Measurements from ENCODE around the gene CORO2A.
A peak's percentile ranks its signal among the peaks of the same experiment; 100 is the strongest.
"Not testable (repeated sequence)": the region's sequence is repeated elsewhere in the genome, so short reads cannot be mapped to it uniquely, and the experiment has no call there.

CORO2A gene

DNA sequence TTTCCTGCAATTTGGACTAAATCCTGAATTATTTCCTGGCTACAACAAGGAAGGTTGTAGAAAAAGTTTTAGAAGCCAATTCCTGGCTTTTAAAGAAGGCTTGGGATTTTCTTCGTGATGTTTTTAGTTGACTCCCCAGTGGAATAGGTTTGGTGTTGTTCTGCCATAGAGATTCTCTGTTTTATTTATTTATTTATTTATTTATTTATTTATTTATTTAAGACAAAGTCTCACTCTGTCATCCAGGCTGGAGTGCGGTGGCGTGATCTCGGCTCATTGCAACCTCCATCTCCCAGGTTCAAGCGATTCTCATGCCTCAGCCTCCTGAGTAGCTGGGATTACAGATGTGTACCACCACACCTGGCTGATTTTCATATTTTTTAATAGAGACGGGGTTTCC lies 75.3 kb downstream of the CORO2A start:
- not testable (repeated sequence) for DNase-seq (ENCODE audit: low read depth, low spot score)

GRCh38 chr9:98109052-98109451 lies 83.4 kb downstream of the CORO2A start:
- DNase-seq (ENCODE audit: low read depth, low spot score) = no peak

GRCh38 chr9:98108531-98109031 lies 83.9 kb downstream of the CORO2A start:
- DNase-seq (ENCODE audit: low read depth, low spot score) = no peak

DNA sequence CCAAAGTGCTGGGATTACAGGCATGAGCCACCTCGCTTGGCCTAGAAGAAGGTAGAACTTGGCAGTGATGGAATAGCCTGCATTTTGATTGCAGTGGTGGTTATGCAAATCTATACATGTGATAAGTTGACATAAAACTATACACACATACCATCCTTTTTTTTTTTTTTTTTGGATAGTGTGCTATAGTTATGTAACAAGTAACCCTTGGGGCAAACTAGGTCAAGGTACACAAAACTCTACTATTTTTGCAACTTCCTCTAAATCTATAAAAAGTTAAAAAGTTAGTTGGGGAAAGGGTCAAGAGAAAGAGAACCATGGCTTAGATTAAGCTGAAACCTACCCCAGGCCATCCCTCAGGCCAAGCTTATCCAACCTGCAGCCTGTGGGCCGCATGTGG lies 84.5 kb downstream of the CORO2A start:
- DNase-seq (ENCODE audit: low read depth, low spot score) = no peak

DNA sequence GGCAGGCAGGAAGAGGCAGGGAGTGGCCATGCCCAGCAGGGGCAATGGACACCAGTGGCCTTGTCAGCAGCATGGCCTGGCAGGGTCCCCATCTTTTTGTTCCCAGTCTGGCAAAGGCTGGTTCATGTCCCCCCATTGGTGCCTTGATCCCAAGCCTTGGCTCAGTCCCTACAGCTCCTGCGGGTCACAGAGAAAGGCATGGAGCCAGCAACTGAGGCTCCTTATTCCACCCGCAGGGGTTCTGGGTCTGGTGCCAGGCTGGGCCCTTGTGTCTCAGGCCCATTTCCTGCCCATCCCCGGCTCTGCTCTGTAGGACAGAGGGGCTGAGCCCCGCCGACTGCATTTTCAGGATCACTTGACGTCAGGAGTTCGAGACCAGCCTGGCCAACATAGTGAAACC lies 87.4 kb downstream of the CORO2A start:
- no peak for DNase-seq (ENCODE audit: low read depth, low spot score)

- DNase-seq (ENCODE audit: low read depth, low spot score) = no peak
Observed at GRCh38 chr9:98104445-98104881, 88.0 kb downstream of the CORO2A start.

- DNase-seq (ENCODE audit: low read depth, low spot score) = no peak
Observed at GRCh38 chr9:98101868-98102273, 90.6 kb downstream of the CORO2A start.

DNA sequence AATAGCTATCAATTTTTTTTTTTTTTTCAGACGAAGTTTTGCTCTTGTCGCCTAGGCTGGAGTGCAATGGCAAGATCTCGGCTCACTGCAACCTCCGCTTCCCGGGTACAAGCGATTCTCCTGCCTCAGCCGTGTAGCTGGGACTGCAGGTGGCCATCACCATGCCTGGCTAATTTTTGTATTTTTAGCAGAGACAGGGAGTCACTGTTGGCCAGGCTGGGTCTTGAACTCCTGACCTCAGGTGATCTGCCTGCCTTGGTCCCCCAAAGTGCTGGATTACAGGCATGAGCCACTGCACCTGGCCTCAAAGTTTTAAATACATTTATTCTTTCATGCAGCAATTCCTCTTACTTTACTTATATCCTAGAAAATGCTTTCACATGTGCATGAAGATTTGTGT lies 91.0 kb downstream of the CORO2A start:
- DNase-seq (ENCODE audit: low read depth, low spot score) = no peak

DNA sequence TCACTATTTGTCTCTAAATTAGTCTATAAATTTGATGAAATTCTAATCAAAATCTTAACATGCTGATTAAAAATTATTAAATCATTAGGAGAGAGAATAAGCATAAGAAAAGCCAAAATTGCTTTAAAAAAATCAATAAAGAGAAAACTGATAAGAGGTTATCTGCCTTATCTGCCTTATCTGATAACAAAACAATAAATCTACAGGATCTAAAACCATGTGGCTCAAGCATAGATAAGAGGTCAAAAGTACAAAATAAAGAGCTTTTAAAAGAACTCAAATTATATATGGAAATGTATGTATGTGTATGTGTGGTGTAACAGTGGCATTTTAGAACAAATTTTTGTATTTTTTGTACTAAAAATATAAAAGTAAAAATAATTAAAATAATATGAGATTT lies 92.0 kb downstream of the CORO2A start:
- no peak for DNase-seq (ENCODE audit: low read depth, low spot score)

DNA sequence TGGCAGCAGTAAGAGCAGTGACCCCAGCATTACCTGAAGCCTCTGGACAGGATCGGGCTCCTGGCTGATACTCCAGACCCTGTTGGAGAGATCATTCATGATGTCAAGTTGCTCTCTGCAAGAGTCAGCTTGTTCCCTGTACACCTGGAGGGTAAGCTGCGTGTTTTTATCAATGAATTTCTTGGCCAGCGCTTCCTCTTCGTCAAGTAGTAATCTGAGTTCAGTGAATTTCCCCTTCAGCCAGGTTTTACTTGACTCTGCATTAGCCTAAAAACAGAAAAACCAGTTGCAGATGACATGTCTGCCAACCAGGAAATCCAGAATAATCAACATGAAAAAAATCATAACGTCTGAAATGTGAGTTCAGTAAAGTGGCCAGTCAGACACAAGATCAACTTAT lies 92.5 kb downstream of the CORO2A start:
- DNase-seq (ENCODE audit: low read depth, low spot score) = no peak

GRCh38 chr9:98099346-98099745 lies 93.1 kb downstream of the CORO2A start:
- DNase-seq (ENCODE audit: low read depth, low spot score) = no peak

- no peak for DNase-seq (ENCODE audit: low read depth, low spot score)
Observed at GRCh38 chr9:98097836-98098235, 94.6 kb downstream of the CORO2A start.

GRCh38 chr9:98096091-98096490 lies 96.3 kb downstream of the CORO2A start:
- no peak for DNase-seq (ENCODE audit: low read depth, low spot score)

GRCh38 chr9:98095401-98095800 lies 97.0 kb downstream of the CORO2A start:
- no peak for DNase-seq (ENCODE audit: low read depth, low spot score)

DNA sequence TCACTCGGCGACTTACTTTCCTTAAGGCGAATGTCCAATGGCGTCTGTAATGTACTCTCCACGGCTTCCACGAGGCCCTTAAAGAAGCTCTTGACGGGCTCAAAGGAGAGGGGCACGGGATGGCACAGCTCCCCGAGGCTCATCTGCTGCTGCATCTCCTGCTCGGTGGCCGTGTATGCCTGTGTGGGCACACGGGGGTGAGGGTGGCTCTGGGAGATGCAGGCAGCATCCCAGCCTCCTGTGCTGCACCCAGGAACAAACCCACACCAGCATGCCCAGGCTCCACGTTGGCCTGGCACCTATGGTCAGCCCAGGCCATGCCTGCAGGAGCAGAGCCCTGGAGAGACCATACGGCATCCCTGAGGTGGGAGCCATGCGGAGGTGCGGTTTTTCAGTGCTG lies 97.6 kb downstream of the CORO2A start:
- no peak for DNase-seq (ENCODE audit: low read depth, low spot score)

DNA sequence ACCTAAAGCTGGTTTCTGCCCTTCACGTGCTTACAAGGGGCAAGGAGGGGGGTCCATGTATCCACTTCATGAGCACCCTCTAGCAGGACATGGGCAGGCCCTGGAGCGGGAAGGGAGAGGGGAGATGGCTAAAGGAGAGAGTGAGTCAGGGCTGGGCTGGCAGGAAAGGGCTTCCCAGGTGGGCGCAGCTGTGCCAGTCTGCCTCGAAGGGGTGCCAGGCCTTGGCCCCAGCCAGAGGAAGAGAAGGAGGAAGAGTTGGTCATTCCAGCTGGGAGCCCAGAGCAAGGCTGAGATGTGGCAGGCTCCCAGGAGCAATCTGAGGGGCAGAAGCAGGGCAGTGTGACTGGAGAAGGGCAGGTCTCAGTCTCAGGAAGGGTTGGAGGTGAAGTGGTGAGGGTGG lies 98.1 kb downstream of the CORO2A start:
- no peak for DNase-seq (ENCODE audit: low read depth, low spot score)

DNA sequence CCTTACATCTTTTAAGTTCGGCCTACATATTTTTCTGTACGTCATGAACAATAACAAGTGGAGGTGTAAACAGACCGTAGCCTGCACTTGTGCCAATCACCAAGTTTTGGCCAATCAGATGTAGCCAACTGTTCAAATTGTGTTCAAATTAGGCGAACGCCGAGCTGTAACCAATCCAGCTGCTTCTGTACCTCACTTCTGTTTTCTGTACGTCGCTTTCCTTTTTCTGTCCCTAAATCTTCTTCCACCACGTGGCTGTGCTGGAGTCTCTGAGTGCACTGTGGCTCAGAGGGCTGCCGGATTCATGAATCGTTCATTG lies 99.9 kb downstream of the CORO2A start:
- no peak for DNase-seq (ENCODE audit: low read depth, low spot score)

DNA sequence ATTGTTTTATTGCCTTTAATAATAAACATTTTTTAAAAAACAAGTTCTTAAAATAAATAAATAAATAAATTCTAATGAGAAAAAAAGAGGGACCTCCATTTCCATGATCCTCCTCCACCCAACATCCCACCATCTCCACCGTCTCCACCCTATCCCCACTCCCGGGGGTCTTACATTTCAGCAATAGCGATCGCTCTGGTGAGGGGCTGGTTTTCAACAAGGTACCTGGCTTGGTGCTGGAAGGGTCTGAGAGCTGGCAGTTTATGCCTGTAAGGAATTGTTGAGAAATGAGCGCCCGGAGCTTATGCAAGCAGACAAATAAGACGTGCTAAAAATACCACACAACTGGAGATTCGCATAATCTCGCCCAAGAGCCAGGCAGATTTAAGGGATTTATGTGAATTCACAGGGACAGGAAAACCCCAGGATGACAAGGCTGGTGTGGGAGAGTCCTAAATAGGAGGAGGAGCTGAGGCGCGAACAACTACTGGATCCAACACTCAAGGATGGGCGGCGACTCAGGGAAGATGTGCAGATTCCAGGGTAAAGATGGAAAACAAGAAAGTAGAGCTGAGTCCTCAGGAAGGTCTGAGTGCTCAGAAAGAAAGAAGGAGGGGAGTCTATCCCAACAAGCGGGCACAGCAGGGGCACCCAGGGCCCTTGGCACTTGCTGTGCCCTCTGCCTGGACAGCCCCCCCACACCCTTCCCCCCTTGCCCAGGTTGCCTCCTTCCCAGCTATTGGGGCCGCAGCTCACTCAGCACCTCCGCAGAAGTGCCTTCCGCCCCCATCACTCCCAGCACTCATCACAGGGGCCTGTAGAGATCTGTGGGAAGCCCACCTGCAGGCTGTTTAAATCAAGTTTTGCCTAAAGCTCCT lies 100.5 kb downstream of the CORO2A start:
- no peak for DNase-seq (ENCODE audit: low read depth, low spot score)

DNA sequence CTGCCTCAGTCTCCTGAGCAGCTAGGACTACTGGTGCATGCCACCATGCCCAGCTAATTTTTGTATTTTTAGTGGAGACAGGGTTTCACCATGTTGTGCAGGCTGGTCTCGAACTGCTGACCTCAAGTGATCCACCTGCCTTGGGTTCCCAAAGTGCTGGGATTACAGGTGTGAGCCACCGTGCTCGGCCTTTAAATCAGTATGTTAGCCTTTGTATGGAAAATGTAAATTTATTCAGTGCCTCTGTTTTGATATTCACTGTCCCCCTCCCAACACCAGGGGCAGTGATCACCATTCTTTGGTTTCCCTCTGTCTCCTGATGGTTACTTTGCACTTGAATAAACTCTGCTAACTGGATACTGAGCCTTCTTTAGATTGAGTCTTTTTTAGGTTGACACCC lies 101.8 kb downstream of the CORO2A start:
- peak; percentile 63 for DNase-seq (ENCODE audit: low read depth, low spot score)

GRCh38 chr9:98087420-98088354 lies 104.8 kb downstream of the CORO2A start:
- DNase-seq (ENCODE audit: low read depth, low spot score) = no peak

DNA sequence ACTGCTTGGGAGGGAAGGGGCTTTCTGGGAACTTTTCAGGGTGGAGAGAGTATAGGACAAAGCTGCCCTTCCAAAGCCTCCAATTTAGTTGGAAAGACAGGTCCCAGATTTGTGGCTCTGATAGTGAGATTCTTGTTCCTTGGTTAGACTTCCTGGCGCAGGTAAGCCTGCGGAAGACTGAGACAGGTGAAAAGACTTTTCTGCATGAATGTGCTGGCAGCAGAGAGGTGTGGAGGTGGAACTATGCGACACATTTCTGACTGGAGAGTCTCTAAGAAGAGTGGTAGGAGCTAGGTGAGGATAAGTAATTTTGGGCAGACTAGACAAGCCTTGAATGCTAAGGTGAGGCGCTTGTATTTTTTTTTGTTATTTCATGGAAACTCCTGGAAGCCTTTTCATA lies 106.0 kb downstream of the CORO2A start:
- DNase-seq (ENCODE audit: low read depth, low spot score) = no peak

DNA sequence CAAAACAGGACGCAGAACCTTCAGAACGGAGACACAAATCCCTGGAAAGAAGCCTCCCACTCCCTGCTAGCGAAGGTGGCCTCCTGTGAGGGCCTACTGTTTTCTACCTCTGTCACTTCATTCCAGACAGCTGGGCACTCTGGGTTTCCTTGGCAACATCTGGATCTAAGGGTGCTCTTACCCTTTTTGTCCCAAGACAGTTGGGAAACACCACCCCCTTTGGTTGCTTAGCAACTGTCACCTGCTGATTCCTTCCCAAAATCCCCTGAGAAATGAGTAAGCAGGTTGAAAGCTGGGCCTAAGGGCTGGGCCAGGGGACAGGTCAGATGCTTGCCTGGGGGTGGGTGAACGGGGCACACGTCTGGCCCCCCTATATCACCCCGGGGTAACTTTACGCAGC lies 106.5 kb downstream of the CORO2A start:
- DNase-seq (ENCODE audit: low read depth, low spot score) = peak; percentile 65

DNA sequence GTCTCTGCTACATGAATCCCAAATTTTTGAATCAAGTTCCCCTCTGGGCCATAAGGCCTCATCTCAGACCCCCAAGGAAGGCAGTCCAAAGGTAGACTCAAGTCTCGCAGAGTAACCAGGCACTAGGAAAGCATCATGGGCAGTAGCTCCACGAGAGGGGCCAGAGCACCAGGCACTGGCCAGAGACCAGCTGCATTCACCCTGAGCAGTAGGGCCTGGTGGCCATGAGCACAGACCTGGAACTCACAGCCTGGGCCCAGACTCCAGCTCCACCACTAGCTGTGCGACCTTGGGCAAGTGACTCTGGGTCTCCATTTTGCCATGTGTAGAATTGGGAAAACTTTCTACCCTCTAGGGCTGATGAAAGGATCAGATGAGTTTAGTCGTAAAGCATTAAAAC lies 107.4 kb downstream of the CORO2A start:
- DNase-seq (ENCODE audit: low read depth, low spot score) = no peak

All from iPS DF 19.7 (cell line).